ENCODE measurements around the gene AUTS2. TPM values are rescaled to one million over a fixed set of nuclear protein-coding genes. Genes with fewer than 3 reads are reported as not detected.
A peak's percentile ranks its signal among the peaks of the same experiment; 100 is the strongest.

Gene AUTS2
- polyA plus RNA-seq, 5 donors, result 85.0 to 114 (median 97.6) TPM

GRCh38 chr7:70056363-70056762, 458.1 kb downstream of the AUTS2 start:
- DNase-seq, result no peak

- DNase-seq, result no peak
Measured at GRCh38 chr7:70060298-70061068, 462.2 kb downstream of the AUTS2 start.

- DNase-seq, result no peak
Measured at GRCh38 chr7:70063371-70063770, 465.1 kb downstream of the AUTS2 start.

GRCh38 chr7:70063927-70064326, 465.7 kb downstream of the AUTS2 start:
- DNase-seq, result no peak

GRCh38 chr7:70066844-70067243, 468.6 kb downstream of the AUTS2 start:
- no peak for DNase-seq

GRCh38 chr7:70068531-70068930, 470.3 kb downstream of the AUTS2 start:
- no peak for DNase-seq

- no peak for DNase-seq
Measured at GRCh38 chr7:70069977-70070376, 471.7 kb downstream of the AUTS2 start.

GRCh38 chr7:70071766-70072165, 473.5 kb downstream of the AUTS2 start:
- no peak for DNase-seq

GRCh38 chr7:70072220-70072619, 473.9 kb downstream of the AUTS2 start:
- DNase-seq, result no peak

- DNase-seq, result no peak
Measured at GRCh38 chr7:70076325-70076724, 478.1 kb downstream of the AUTS2 start.

- DNase-seq, result no peak
Measured at GRCh38 chr7:70082099-70082611, 483.9 kb downstream of the AUTS2 start.

- no peak for DNase-seq
Measured at GRCh38 chr7:70091362-70091761, 493.1 kb downstream of the AUTS2 start.

- DNase-seq, result peak; percentile 86 to 88
Measured at GRCh38 chr7:70092314-70093204, 494.3 kb downstream of the AUTS2 start.

- no peak for DNase-seq
Measured at GRCh38 chr7:70093205-70093904, 495.1 kb downstream of the AUTS2 start.

GRCh38 chr7:70094831-70095230, 496.6 kb downstream of the AUTS2 start:
- no peak for DNase-seq

- DNase-seq, result no peak
Measured at GRCh38 chr7:70097645-70098044, 499.4 kb downstream of the AUTS2 start.

- DNase-seq, result no peak
Measured at GRCh38 chr7:70098133-70098561, 499.9 kb downstream of the AUTS2 start.

- no peak for DNase-seq
Measured at GRCh38 chr7:70098905-70099672, 500.8 kb downstream of the AUTS2 start.

GRCh38 chr7:70104243-70104642, 506.0 kb downstream of the AUTS2 start:
- peak; percentile 73 to 82 for DNase-seq

GRCh38 chr7:70113078-70113477, 514.8 kb downstream of the AUTS2 start:
- DNase-seq, result no peak

- DNase-seq, result no peak
Measured at GRCh38 chr7:70113536-70113935, 515.3 kb downstream of the AUTS2 start.
